Mucosa of stomach (tissue), 1 donor: ENCODE data around the gene PRRT2.

ENCODE experiments used
- H3K27me3 ChIP-seq: one replicate; pipeline ENCODE4 v1.7.0; 2013; ENCODE audit warnings: mild to moderate bottlenecking, low read length; ENCODE audit not compliant: control insufficient read depth, insufficient read depth
- H3K36me3 ChIP-seq: one replicate; pipeline ENCODE4 v1.7.0; 2013; ENCODE audit warnings: low read length; ENCODE audit not compliant: control insufficient read depth, insufficient read depth
- H3K4me1 ChIP-seq: one replicate; pipeline ENCODE4 v1.7.0; 2013; ENCODE audit warnings: mild to moderate bottlenecking, low read length; ENCODE audit not compliant: control insufficient read depth, insufficient read depth
- H3K4me3 ChIP-seq: one replicate; pipeline ENCODE4 v1.7.0; 2013; ENCODE audit warnings: low read length
- H3K9ac ChIP-seq: one replicate; pipeline ENCODE4 v1.7.0; 2013; ENCODE audit warnings: mild to moderate bottlenecking, low read length, moderate library complexity
- H3K9me3 ChIP-seq: one replicate; pipeline ENCODE4 v1.7.0; 2013; ENCODE audit warnings: mild to moderate bottlenecking, low read length, moderate library complexity; ENCODE audit not compliant: control insufficient read depth
- donor health status: Pancreatic carcinoma.

Gene PRRT2

GRCh38 chr16:29834079-29834478, 22.1 kb downstream of the PRRT2 start:
- no peak overlapping the region for H3K9ac ChIP-seq
- H3K36me3 ChIP-seq: peaks cover 25% of the 10 kb centered on the region

GRCh38 chr16:29835926-29836325, 23.9 kb downstream of the PRRT2 start:
- Histone ChIP-seq H3K36me3 (peaks cover 22% of the 10 kb centered on the region), H3K4me3 (no peak overlapping the region), H3K4me1 (no peaks in the 10 kb centered on the region), H3K9me3 (no peaks in the 10 kb centered on the region), H3K27me3 (no peaks in the 10 kb centered on the region), H3K9ac (no peak overlapping the region)

More at GRCh38 chr16:29834079-29834478, 22.1 kb downstream of the PRRT2 start:
- no peaks in the 10 kb centered on the region for H3K9me3 ChIP-seq
- no peaks in the 10 kb centered on the region for H3K27me3 ChIP-seq
- no peaks in the 10 kb centered on the region for H3K4me1 ChIP-seq
- H3K4me3 ChIP-seq: no peak overlapping the region

GRCh38 chr16:29836623-29837022, 24.6 kb downstream of the PRRT2 start:
- Histone ChIP-seq H3K36me3 (peaks cover 27% of the 10 kb centered on the region), H3K9me3 (no peaks in the 10 kb centered on the region), H3K4me1 (no peaks in the 10 kb centered on the region), H3K9ac (no peak overlapping the region), H3K27me3 (no peaks in the 10 kb centered on the region), H3K4me3 (no peak overlapping the region)

GRCh38 chr16:29837841-29838240, 25.8 kb downstream of the PRRT2 start:
- no peak overlapping the region for H3K4me3 ChIP-seq
- H3K36me3 ChIP-seq: peaks cover 27% of the 10 kb centered on the region
- no peaks in the 10 kb centered on the region for H3K4me1 ChIP-seq
- no peaks in the 10 kb centered on the region for H3K27me3 ChIP-seq
- H3K9me3 ChIP-seq: no peaks in the 10 kb centered on the region
- no peak overlapping the region for H3K9ac ChIP-seq

- H3K27me3 ChIP-seq: no peaks in the 10 kb centered on the region
- H3K36me3 ChIP-seq: peaks cover 22% of the 10 kb centered on the region
- no peaks in the 10 kb centered on the region for H3K4me1 ChIP-seq
- H3K9ac ChIP-seq: no peak overlapping the region
- no peak overlapping the region for H3K4me3 ChIP-seq
- H3K9me3 ChIP-seq: no peaks in the 10 kb centered on the region
Observed at GRCh38 chr16:29839822-29840221, 27.8 kb downstream of the PRRT2 start.

GRCh38 chr16:29840240-29840639, 28.2 kb downstream of the PRRT2 start:
- Histone ChIP-seq H3K9me3 (no peaks in the 10 kb centered on the region), H3K9ac (no peak overlapping the region), H3K36me3 (peaks cover 23% of the 10 kb centered on the region), H3K4me1 (no peaks in the 10 kb centered on the region), H3K4me3 (no peak overlapping the region), H3K27me3 (no peaks in the 10 kb centered on the region)

GRCh38 chr16:29841631-29842030, 29.6 kb downstream of the PRRT2 start:
- Histone ChIP-seq H3K4me3 (no peak overlapping the region), H3K4me1 (no peaks in the 10 kb centered on the region), H3K9ac (no peak overlapping the region), H3K27me3 (no peaks in the 10 kb centered on the region), H3K9me3 (no peaks in the 10 kb centered on the region), H3K36me3 (peaks cover 23% of the 10 kb centered on the region)

- Histone ChIP-seq H3K36me3 (peaks cover 23% of the 10 kb centered on the region), H3K4me1 (no peaks in the 10 kb centered on the region), H3K27me3 (no peaks in the 10 kb centered on the region), H3K4me3 (no peak overlapping the region), H3K9ac (no peak overlapping the region), H3K9me3 (no peaks in the 10 kb centered on the region)
Observed at GRCh38 chr16:29842732-29843346, 30.8 kb downstream of the PRRT2 start.

GRCh38 chr16:29843931-29844330, 31.9 kb downstream of the PRRT2 start:
- Histone ChIP-seq H3K36me3 (peaks cover 27% of the 10 kb centered on the region), H3K9me3 (no peaks in the 10 kb centered on the region), H3K4me1 (no peaks in the 10 kb centered on the region), H3K27me3 (no peaks in the 10 kb centered on the region), H3K9ac (no peak overlapping the region), H3K4me3 (no peak overlapping the region)

- no peaks in the 10 kb centered on the region for H3K27me3 ChIP-seq
- H3K4me3 ChIP-seq: no peak overlapping the region
- H3K4me1 ChIP-seq: no peaks in the 10 kb centered on the region
- H3K36me3 ChIP-seq: peaks cover 27% of the 10 kb centered on the region
- no peaks in the 10 kb centered on the region for H3K9me3 ChIP-seq
- no peak overlapping the region for H3K9ac ChIP-seq
Observed at GRCh38 chr16:29844575-29845331, 32.8 kb downstream of the PRRT2 start.

GRCh38 chr16:29845656-29846055, 33.7 kb downstream of the PRRT2 start:
- Histone ChIP-seq H3K27me3 (no peaks in the 10 kb centered on the region), H3K4me3 (no peak overlapping the region), H3K36me3 (peaks cover 21% of the 10 kb centered on the region), H3K9ac (no peak overlapping the region), H3K9me3 (no peaks in the 10 kb centered on the region), H3K4me1 (no peaks in the 10 kb centered on the region)

GRCh38 chr16:29848420-29849297, 36.7 kb downstream of the PRRT2 start:
- H3K9ac ChIP-seq: no peak overlapping the region
- no peak overlapping the region for H3K4me3 ChIP-seq
- H3K4me1 ChIP-seq: no peaks in the 10 kb centered on the region
- peaks cover 15% of the 10 kb centered on the region for H3K36me3 ChIP-seq
- no peaks in the 10 kb centered on the region for H3K27me3 ChIP-seq
- H3K9me3 ChIP-seq: no peaks in the 10 kb centered on the region
